Cardiac muscle cell (in vitro differentiated cells and primary cell): ENCODE results near the gene PTPA. TPM values are rescaled to one million over a fixed set of nuclear protein-coding genes. Genes with fewer than 3 reads are reported as not detected.
"Not testable (repeated sequence)": the region's sequence is repeated elsewhere in the genome, so short reads cannot be mapped to it uniquely, and the experiment has no call there.

Experiments used
- DNase-seq, 2 donors: peaks; one replicate each; pipeline versions ENCODE4 v3.0.0 to v3.0.0-alpha.2; 2010 to 2017; ENCODE audit warnings: low read depth in 1 of 2, low spot score in 1 of 2
- H3K27ac ChIP-seq: fragments of 200-600 bp; sonication (generic); 2 replicates; pipeline ENCODE4 v1.5.1; 2016
- H3K27me3 ChIP-seq: fragments of 200-600 bp; sonication (generic); 2 replicates; pipeline ENCODE4 v1.6.0; 2016; ENCODE audit warnings: control low read depth
- H3K36me3 ChIP-seq: fragments of 200-600 bp; sonication (generic); 2 replicates; pipeline ENCODE4 v1.5.1; 2016; ENCODE audit warnings: control low read depth
- H3K4me1 ChIP-seq: fragments of 200-600 bp; sonication (generic); 2 replicates; pipeline ENCODE4 v1.8.1; 2017; ENCODE audit warnings: low read depth, mild to moderate bottlenecking, mixed run types
- H3K4me3 ChIP-seq: fragments of 200-600 bp; sonication (generic); 2 replicates; pipeline ENCODE4 v1.5.1; 2016; ENCODE audit warnings: mild to moderate bottlenecking
- H3K9me3 ChIP-seq: fragments of 200-600 bp; sonication (generic); 2 replicates; pipeline ENCODE4 v1.5.1; 2017; ENCODE audit warnings: low read depth, mild to moderate bottlenecking, control low read depth
- CTCF ChIP-seq: IDR thresholded peaks from 2 replicates; pipeline ENCODE4 v1.5.1; 2012; ENCODE audit warnings: low read depth, mild to moderate bottlenecking, low read length
- polyA plus RNA-seq: library from polyadenylated mRNA; unstranded; fragments of >200 nt; fragmentation: Nextera tagmentation; extraction: Ambion mirVana; gene quantifications from 2 replicates; pipeline ENCODE4 v1.2.1, GENCODE V29; 2016
- total RNA-seq: library from RNA; depleted of rRNA; stranded (reverse); fragments of >200 nt; gene quantifications from 2 replicates; pipeline ENCODE4 v1.2.3, GENCODE V29; 2016

Gene PTPA
- total and polyA plus RNA-seq, 2 experiments from 2014 or later = 144 to 197 TPM

- no peak for DNase-seq
- Histone ChIP-seq H3K9me3 (no peaks in the 10 kb centered on the region), H3K4me1 (no peaks in the 10 kb centered on the region), H3K27me3 (no peaks in the 10 kb centered on the region), H3K27ac (no peak overlapping the region), H3K36me3 (no peaks in the 10 kb centered on the region), H3K4me3 (no peak overlapping the region)
- TF ChIP-seq CTCF = no peak
Observed at GRCh38 chr9:129194221-129194620, 83.0 kb downstream of the PTPA start.

GRCh38 chr9:129195606-129196005, 84.4 kb downstream of the PTPA start:
- no peak for TF ChIP-seq CTCF
- H3K4me1 ChIP-seq = no peaks in the 10 kb centered on the region
- DNase-seq = no peak
- no peaks in the 10 kb centered on the region for H3K27me3 ChIP-seq
- no peak overlapping the region for H3K4me3 ChIP-seq
- no peaks in the 10 kb centered on the region for H3K9me3 ChIP-seq
- no peak overlapping the region for H3K27ac ChIP-seq
- H3K36me3 ChIP-seq = no peaks in the 10 kb centered on the region

- H3K27ac ChIP-seq, H3K4me3 ChIP-seq, H3K4me1 ChIP-seq, H3K9me3 ChIP-seq, H3K27me3 ChIP-seq, H3K36me3 ChIP-seq, DNase-seq: not testable (repeated sequence)
Observed at GRCh38 chr9:129197045-129197444, 85.8 kb downstream of the PTPA start.

- no peaks in the 10 kb centered on the region for H3K4me1 ChIP-seq
- no peaks in the 10 kb centered on the region for H3K36me3 ChIP-seq
- H3K27ac ChIP-seq = no peak overlapping the region
Observed at GRCh38 chr9:129197978-129198318, 86.7 kb downstream of the PTPA start.

More at GRCh38 chr9:129197978-129198318, 86.7 kb downstream of the PTPA start:
- no peak for TF ChIP-seq CTCF
- Histone ChIP-seq H3K4me3 (no peak overlapping the region), H3K9me3 (no peaks in the 10 kb centered on the region), H3K27me3 (no peaks in the 10 kb centered on the region)
- DNase-seq = no peak

Other genes starting within 250 kb of the PTPA start
- 23.3 and 25.0 TPM in 2 replicates for gene KYAT1, start 229.5 kb upstream of the PTPA start, total RNA-seq
- 21.8 and 36.9 TPM in 2 replicates for gene KYAT1, start 229.5 kb upstream of the PTPA start, polyA plus RNA-seq
- gene LRRC8A, start 229.3 kb upstream of the PTPA start, total RNA-seq = 48.1 and 55.8 TPM in 2 replicates
- 28.6 and 31.6 TPM in 2 replicates for gene LRRC8A, start 229.3 kb upstream of the PTPA start, polyA plus RNA-seq
- 25.3 and 36.6 TPM in 2 replicates for gene PHYHD1, start 190.4 kb upstream of the PTPA start, total RNA-seq
- 40.8 and 43.8 TPM in 2 replicates for gene PHYHD1, start 190.4 kb upstream of the PTPA start, polyA plus RNA-seq
- gene DOLK, start 163.8 kb upstream of the PTPA start, total RNA-seq = 21.0 and 32.2 TPM in 2 replicates
- 33.3 and 37.1 TPM in 2 replicates for gene DOLK, start 163.8 kb upstream of the PTPA start, polyA plus RNA-seq
- 50.8 and 52.0 TPM in 2 replicates for gene NUP188, start 163.7 kb upstream of the PTPA start, total RNA-seq
- gene NUP188, start 163.7 kb upstream of the PTPA start, polyA plus RNA-seq = 35.8 and 38.9 TPM in 2 replicates
- gene SH3GLB2, start 83.1 kb upstream of the PTPA start, total RNA-seq = 132 and 203 TPM in 2 replicates
- 182 and 187 TPM in 2 replicates for gene SH3GLB2, start 83.1 kb upstream of the PTPA start, polyA plus RNA-seq
- 65.8 and 69.8 TPM in 2 replicates for gene MIGA2, start 74.8 kb upstream of the PTPA start, total RNA-seq
- gene MIGA2, start 74.8 kb upstream of the PTPA start, polyA plus RNA-seq = 44.7 and 48.7 TPM in 2 replicates
- 18.0 and 19.3 TPM in 2 replicates for gene DOLPP1, start 30.3 kb upstream of the PTPA start, total RNA-seq
- gene DOLPP1, start 30.3 kb upstream of the PTPA start, polyA plus RNA-seq = 9.5 and 19.0 TPM in 2 replicates
- gene CRAT, start 622 bp upstream of the PTPA start, total RNA-seq = 81.6 and 92.8 TPM in 2 replicates
- gene CRAT, start 622 bp upstream of the PTPA start, polyA plus RNA-seq = 80.6 and 85.2 TPM in 2 replicates
- 51.7 and 77.4 TPM in 2 replicates for gene IER5L, start 66.8 kb downstream of the PTPA start, total RNA-seq
- gene IER5L, start 66.8 kb downstream of the PTPA start, polyA plus RNA-seq = 21.5 and 38.5 TPM in 2 replicates